Ecto neural progenitor cell (in vitro differentiated cells): Measurements from ENCODE around the gene SMTNL2.
A peak's percentile ranks its signal among the peaks of the same experiment; 100 is the strongest.
"Not testable (repeated sequence)": the region's sequence is repeated elsewhere in the genome, so short reads cannot be mapped to it uniquely, and the experiment has no call there.

Experiments
- DNase-seq: peaks from one replicate; pipeline ENCODE4 v3.0.0-alpha.2; 2018; ENCODE audit warnings: low spot score

Gene SMTNL2

GRCh38 chr17:4635823-4636375 is 51.6 kb downstream of the SMTNL2 start:
- no peak for DNase-seq

DNA sequence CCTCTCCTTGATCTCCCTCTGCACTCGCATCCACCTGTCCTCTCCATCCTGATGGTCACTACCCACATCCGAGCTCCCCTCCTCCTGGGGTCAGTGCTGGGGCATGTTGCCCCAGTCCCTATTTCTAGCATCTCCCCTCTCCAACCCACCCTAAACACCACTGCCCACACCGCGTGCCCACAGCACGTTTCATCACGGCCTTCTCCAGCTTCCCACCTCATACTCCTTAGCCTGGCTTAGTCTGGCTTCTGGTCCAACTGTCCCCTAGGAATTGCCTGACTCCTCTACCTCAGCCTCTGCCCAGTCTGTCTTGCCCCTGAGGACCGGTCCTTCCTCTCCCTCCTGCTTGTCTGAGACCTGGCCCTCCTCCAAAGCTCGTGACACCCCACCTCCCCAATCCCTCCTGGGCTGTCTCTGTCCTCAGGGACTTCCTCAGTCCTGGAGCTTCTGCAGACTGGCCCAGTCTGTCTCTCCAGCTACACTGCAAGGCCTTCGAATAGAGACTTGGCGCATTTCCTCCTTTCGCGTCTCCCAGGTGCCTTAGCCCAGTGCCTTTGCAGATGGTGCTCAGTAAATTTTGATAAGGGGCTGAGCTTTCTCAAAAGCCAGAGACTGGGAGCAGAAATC is 52.3 kb downstream of the SMTNL2 start:
- no peak for DNase-seq

DNA sequence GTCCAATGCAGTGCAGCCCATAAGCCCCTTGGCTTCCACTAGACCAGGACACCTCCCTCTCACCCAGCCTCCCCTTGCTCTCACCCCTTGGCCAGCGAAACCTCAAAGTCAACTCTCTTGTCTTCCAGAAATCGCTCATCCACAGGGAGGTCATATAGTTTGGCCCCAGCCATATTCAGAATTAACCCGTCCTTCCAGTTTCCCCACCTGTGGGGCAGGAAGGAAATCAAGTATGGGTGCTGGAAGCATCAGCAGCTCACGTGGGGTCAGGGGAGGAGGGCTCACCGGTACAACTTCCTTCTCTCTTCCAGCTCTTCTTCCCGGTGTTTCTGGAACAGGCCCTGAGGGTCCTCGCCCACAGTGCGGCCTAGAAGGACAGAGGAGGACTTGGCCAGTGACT is 54.4 kb downstream of the SMTNL2 start:
- not testable (repeated sequence) for DNase-seq

GRCh38 chr17:4639301-4640059 is 55.2 kb downstream of the SMTNL2 start:
- DNase-seq: peak; percentile 86

DNA sequence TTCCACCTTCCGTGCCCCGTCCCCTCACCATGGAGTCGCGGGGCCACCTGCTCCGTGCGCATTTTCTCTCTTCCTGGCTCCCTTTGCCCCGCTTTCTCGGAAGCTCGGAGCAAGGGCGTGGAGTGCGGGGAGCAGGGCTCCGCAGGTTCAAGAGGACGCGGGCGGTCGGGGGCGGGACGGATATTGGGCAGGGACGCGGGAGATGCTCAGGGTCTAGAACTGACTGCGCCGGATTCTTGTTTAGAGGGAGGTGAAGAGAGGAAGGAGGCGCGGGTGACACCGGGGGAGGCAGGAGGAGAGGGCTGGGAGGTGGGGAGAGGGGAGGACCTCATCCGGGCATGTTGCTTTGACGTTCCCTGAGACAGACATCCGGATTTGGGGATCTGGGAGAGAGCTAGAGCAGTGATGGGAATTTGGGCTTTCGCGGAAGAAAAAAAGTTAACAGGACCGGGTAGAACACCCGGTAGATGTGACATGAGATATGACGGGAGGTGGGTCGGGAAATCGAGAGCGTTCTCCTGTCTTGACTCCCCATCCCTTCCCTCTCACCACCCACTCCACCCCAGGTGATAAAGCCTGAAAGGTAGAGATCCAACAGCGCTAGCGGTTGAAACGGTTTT is 56.4 kb downstream of the SMTNL2 start:
- not testable (repeated sequence) for DNase-seq

DNA sequence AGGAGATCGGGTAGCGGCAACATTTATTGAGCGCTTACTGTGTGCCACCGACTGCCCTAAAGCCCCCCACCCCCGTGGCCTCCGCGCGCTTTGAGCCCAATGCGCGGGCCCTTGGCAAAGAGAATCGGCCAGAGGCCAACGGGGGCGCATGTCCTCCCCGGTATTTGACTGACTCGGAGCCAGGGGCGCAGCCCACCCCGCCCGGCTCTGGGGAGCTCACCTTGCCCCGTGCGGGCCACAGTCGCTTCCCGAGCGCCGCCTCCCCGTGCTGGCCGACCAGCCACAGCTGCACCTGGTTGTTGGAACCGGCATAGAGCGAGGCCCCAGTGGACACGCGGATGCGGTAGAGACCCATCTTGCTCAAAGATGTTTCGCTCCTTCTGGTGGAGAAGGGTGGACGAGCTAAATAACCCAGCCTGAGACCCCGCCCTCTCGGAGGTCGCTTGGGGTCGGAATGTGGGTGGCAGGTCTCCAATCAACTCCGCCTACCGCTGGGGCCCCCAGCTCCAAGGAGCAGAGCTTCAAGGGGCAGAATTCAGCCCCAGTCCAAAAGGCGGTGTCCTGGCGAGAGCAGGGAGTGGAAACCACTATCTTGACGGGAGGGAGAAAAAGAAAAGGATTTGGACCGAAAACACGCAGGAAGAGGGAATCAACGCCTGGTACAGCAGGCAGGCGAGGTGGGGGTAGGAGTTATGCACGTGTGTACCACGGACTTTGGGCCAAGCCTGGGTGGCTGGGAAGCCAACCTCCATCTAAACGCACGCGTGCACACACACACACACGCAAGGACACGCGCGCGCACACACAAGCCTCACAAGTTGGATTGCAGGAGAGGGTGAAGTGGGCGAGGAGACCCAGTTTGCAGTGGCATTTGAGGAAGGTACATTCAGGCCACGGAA is 57.2 kb downstream of the SMTNL2 start, which contains the start of gene ALOX15:
Gene ALOX15 (minus strand): TSS at position 382 of the 899 bp plus-strand sequence. CDS start 27 bp downstream, at position 355.
- DNase-seq: peak; percentile 74

- DNase-seq: no peak
These were observed 58.0 kb downstream of the SMTNL2 start for GRCh38 chr17:4642286-4642685.

DNA sequence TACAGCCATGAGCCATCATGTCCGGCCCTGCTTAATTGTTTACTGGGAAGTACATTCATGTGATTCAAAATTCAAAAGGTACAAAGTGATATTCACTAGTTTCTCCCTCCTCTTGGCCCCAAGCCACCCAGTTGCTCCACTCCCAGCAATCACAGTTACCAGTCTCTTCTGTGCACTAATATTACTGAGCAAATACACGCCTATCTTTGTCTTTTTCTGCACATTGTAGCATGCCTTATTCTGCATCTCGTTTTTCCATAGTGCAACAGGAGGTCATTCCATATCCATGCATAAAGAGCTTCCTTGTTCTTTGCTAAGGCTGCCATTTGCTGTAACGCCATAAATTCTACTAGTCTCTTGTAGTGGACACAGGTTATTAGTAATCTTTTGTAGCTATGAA is 59.3 kb downstream of the SMTNL2 start:
- DNase-seq: no peak

DNA sequence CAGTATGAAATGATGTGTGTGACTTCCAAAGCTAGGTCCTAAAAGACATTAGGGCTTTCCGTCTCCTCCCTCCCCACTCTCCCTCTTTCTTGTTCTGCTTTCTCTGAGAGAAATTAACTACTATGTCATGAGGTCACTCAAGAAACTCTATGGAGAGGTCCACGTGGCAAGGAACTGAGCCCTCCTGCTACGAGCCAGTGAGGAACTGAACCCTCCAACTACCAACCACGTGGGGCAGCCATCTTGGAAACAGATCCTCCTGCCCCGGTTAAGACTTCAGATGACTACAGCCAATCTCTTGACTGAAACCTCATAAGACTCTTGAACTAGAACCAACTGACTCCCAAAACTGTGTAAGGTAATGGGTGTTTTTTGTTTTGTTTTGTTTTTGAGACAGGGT is 61.3 kb downstream of the SMTNL2 start:
- DNase-seq: no peak

GRCh38 chr17:4648741-4649140 is 64.4 kb downstream of the SMTNL2 start:
- DNase-seq: no peak

- no peak for DNase-seq
These were observed 68.7 kb downstream of the SMTNL2 start for GRCh38 chr17:4652997-4653396.

- DNase-seq: not testable (repeated sequence)
These were observed 71.6 kb downstream of the SMTNL2 start for GRCh38 chr17:4655933-4656332.

DNA sequence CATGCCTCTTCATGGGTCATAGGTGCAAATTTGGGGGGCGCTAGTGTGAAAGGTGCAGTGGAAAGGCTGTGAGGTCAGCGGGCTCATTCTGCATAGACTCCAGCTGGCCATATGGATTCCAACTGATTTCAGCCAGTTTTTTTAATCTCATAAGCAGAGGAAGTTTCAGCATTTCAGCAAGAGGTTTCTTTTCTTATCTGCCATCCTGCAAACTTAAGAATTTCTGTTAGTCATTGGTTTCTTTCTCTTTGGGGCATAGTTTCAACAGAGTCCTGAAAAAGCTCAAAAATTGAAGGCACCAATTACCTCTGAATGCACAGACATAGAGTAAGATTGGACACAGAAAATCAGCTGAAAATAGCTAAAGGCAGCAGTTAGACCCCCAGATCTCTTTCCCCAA is 73.3 kb downstream of the SMTNL2 start:
- no peak for DNase-seq
